DMS79 treated with DMSO at 0.1 percent for 48 hours (cell line): ENCODE results near the gene RBM6.
"Not testable (repeated sequence)": the region's sequence is repeated elsewhere in the genome, so short reads cannot be mapped to it uniquely, and the experiment has no call there.

ENCODE experiments used
- DNase-seq: peaks from one replicate; lab custom pipeline; 2025; lab: John Stamatoyannopoulos, UW

Gene RBM6

DNA sequence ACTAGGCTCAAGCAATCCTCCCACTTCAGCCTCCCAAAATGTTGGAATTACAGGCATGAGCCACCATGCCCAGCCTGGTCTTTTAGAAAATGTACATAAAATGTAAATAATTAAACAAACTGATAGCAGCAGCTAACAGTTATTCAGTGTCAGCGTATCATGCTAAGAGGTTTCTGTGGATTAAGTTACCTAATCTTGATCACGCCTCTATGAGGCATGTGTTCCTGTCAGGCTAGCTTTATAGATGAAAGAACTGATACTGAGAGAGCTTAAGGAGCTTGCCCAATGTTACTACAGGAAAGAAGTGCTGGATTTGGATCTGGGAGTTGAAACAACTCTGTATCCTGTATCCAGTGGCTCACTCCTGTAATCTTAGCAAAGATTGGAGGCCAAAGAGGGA lies 25.0 kb upstream of the RBM6 start:
- DNase-seq: no peak

DNA sequence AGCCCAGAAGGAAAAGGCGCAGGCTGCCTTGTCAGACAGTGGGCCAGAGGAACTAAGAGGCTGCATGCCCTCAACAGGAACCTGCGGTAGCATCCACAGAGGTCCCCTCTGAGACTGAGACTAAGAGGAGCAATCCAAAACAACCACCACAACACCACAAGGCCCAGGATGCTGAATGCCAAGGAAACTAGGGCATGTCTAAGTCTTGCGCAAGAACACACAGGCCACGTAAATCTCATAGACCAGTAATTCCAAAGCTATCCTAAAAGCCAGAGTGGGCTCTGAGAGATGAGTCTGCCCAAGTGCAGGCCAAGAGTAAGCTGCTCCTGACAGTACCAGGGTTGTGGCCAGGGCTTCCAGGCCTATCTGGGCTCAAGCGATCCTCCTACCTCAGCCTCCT lies 23.3 kb upstream of the RBM6 start:
- DNase-seq: no peak

- DNase-seq: not testable (repeated sequence)
These were observed 22.0 kb upstream of the RBM6 start for GRCh38 chr3:49917806-49918590.

DNA sequence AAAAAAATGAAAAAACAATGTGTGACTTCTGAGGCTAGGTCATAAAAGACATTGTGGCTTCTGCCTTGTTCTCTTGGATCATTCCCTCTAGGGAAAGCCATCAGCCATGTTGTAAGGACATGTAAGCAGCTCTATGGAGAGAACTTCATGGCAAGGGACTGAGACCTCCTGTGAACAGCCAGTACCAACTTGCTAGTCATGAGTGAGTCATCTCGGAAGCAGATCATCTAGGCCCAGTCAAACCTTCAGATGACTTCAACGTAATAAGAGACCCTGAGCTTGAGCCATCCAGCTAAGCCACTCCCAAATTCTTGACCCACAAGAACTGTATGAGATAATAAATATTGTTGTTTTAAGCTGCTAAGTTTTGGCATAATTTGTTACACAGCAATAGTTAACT lies 15.3 kb upstream of the RBM6 start:
- no peak for DNase-seq

GRCh38 chr3:49925485-49925884 lies 14.5 kb upstream of the RBM6 start:
- no peak for DNase-seq

DNA sequence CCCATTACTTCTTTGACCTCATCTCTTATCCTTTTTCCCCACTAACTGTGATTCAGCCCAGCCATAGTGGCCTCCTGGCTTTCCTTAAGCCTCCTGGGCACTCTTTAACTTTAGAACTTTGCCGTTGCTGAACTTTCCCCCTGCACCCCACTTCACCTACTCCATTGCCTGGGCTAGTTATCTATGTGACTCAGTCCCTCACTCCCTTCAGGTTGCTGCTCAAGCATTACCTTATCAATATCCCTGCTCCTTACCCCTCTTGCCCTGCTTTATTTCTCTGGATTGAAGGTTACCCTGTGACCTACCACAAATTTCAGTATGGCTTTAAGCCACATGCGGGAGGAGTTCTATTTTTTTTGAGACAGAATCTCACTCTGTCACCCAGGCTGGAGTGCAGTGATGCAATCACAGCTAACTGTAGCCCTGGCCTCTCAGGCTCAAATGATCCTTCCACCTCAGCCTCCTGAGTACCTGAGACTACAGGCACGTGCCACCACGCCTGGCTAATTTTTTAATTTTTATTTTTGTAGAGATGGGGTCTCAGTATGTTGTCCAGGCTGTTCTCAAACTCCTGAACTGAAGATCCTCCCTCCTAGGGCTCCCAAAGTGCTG lies 13.7 kb upstream of the RBM6 start:
- DNase-seq: no peak

DNA sequence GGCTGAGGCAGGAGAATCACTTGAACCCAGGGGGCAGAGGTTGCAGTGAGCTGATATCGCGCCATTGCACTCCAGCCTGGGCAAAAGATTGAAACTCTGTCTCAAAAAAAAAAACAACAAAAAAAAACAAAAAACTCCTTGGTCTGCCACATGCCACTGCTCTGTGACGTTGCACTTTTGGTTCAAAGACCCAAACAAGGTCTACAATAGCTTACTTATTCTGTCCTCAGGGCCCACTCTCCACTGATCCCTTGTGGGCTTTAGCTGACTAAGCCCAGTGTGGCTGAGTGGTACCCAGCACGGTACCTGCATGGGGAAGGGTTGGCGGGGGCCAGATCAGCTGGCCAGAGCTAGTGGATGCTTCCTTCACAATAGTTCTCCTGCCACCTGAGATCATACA lies 12.2 kb upstream of the RBM6 start:
- no peak for DNase-seq

- no peak for DNase-seq
These were observed 11.4 kb upstream of the RBM6 start for GRCh38 chr3:49928481-49929017.

DNA sequence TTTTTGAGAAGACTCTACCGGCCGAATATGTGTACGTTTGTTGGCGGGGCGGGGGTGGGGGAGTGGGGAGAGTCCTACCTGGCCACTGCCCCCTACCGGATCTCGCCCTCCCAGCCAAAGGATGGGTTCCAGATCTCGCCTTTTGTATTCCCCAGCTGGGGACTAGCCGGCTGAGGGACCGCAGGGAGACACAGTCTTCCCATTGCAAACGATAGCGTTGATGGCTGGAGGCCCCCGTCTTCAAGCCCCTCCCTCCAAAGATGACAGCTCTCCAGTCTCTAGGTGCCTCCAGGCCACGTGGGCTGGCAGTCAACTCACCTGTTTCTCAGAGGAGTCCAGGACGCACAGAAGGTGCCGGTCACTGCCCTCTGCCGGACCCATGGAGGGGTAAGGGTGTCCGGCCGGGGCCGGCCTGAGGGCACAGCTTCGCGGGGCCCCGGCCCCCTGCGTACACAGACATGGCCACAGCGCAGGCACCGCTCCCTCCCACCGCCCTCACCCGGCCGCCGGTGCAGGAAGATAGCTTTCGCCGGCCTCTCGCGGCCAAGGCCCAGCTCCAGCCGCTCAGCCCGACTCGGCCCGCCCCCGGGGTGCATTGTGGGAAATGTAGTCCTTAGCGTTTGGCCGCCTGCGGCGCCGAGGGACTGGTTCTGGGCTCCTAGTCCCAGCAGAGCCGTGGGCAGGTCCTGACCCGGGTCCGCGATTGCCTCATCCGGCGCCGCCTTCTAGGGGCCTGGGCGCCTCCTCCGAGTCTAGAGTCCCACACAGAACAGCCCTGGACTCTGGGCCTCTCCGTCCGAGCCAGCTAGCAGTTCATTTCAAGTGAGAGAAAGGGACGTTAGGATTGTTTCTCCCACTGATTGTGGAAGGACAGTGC lies 10.4 kb upstream of the RBM6 start, which contains the start of gene MON1A:
Gene MON1A (minus strand): TSS at position 521 of the 877 bp plus-strand sequence. CDS start 16,465 bp downstream, outside the sequence.
- peak; percentile 76 for DNase-seq

DNA sequence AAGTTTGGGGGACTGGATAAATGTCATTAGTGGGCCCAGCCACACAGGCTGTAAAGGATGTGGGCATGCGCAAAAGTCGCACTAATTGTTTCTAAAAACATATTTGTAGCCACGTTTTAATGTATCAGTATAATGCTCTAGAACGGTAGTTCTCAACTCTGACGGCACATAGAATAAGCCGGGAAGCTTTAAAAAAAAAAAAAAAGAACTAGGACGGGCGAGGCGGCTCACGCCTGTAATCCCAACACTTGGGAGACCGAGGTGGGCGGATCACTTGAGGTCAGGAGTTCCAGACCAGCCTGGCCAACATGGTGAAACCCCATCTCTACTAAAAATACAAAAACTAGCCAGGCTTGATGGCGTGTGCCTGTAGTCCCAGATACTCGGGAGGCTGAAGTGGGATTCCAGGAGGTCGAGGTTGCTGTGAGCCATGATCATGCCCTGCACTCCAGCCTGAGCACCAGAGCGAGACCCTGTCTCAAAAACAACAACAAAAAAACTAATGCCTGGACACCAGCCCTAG lies 9.7 kb upstream of the RBM6 start:
- no peak for DNase-seq

GRCh38 chr3:49930922-49931321 lies 9.0 kb upstream of the RBM6 start:
- DNase-seq: no peak

DNA sequence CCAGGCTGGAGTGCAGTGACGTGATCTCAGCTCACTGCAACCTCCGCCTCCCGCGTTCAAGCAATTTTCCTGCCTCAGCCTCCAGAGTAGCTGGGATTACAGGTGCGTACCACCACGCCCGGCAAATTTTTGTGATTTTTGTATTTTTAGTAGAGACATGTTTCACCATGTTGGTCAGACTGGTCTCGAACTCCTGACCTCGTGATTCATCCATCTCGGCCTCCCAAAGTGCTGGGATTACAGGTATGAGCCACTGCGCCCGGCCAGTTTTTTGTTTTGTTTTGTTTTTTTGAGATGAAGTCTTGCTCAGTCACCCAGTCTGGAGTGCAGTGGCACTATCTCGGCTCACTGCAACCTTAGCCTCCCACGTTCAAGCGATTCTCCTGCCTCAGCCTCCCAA lies 7.7 kb upstream of the RBM6 start:
- DNase-seq: not testable (repeated sequence)

- DNase-seq: no peak
These were observed 2.9 kb upstream of the RBM6 start for GRCh38 chr3:49937090-49937489.

- DNase-seq: no peak
These were observed 808 bp downstream of the RBM6 start for GRCh38 chr3:49940667-49941249.

DNA sequence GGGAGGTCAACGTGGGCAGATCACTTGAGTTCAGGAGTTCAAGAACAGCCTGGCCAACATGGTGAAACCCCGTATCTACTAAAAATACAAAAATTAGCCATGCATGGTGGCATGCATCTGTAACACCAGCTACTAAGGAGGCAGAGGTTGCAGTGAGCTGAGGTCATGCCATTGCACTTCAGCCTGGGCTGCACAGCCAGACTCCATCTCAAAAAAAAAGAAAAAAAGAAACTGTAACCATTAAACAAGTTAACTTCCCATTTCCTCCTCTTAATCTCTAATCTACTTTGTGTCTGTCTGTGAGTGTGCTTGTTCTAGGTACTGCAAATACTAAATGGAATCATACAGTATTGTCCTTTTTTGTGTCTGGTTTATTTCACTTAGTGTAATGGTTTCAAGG lies 2.7 kb downstream of the RBM6 start:
- DNase-seq: no peak

DNA sequence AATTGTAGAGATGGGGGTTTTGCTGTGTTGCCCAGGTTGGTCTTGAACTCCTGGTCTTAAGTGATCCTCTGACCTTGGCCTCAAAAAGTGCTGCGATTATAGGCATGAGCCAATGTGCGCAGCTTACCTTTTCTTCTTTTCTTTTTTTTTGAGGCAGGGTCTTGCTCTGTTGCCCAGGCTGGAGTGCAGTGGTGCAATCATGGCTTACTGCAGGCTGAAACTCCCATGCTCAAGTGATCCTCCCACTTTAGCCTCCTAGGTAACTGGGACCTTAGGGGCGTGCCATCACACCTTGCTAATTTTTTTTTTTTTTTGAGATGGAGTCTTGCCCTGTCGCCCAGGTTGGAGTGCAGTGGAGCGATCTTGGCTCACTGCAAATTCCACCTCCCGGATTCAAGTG lies 13.0 kb downstream of the RBM6 start:
- no peak for DNase-seq

DNA sequence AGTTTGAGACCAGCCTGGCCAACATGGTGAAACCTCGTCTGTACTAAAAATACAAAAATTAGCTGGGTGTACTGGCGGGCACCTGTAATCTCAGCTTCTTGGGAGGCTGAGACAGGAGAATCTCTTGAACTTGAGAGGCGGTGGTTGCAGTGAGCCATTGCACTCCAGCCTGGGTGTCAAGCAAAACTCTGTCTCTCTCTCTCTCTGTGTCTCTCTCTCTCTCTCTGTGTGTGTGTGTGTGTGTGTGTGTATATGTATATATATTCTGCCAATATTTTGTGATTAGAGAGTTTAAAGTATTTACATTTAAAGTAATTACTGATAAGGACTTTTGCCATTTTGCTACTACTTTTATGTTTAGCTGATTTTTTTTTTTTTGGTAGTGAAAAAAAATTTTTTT lies 15.7 kb downstream of the RBM6 start:
- DNase-seq: no peak

DNA sequence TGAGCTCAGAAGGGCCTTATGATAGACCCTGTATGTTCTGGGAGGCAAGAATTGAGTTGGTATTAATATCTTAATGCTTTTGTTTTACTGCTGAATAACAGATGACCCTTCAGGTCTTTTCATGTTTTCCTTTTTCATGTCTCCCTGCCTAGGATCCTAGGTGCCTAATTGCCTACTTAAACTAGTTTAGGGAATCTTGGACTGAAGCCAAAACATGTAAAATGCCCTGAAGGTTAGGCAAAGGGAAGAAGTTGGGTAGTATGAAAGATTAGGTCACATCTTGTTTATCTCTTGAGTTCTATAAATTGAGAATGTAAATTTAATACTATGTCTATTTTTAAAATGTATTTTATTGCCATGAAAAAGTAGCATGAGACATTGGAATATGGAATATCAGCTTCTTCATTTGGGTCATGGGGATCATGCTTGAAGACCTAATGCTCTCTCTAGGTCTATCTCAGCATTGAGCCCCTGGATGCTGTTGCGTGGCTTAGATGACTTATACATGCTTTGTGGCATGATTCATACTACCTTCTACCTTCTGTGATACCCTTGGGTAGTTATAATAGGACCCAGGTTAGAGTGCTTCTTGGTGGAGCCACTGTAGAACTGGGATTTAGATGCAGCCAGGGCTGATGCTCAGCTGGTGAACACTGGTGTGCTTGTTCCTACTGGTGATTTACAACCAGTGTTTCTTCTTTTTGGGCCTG lies 26.4 kb downstream of the RBM6 start:
- DNase-seq: peak; percentile 3

DNA sequence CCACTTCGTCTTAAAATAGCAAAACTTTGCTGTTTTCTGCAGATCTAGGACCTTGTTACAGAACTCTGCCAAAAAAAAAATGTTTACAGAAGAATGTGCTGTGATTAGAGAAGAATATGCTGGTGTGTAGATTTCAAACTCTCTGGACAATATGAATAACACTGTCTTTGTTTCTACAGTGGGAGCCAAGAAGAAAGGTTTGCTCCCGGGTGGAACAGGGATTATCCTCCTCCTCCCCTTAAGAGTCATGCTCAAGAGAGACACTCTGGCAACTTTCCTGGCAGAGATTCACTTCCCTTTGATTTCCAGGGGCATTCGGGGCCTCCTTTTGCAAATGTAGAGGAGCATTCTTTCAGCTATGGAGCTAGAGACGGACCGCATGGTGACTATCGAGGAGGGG lies 27.3 kb downstream of the RBM6 start:
- DNase-seq: no peak

- DNase-seq: no peak
These were observed 28.4 kb downstream of the RBM6 start for GRCh38 chr3:49968346-49968745.

DNA sequence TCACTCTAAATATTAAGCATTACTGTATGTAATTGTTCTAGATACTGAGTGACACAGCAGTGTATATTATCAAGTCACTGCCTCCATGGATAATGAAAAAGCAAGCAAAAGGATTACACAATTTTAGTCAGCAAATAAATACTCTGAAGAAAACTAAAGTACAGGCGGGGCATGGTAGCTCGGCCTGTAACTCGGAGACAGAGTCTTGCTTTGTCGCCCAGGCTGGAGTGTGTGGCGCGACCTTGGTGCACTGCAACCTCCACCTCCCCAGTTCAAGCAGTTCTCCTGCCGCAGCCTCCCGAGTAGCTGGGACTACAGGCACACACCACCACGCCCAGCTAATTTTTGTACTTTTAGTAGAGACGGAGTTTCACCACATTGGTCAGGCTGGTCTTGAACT lies 32.7 kb downstream of the RBM6 start:
- no peak for DNase-seq
